Astrocyte of the spinal cord (primary cell): ENCODE measurements around the gene COA1.

ENCODE experiments used
- DNase-seq: peaks from one replicate; pipeline ENCODE4 v3.0.0; 2011; ENCODE audit warnings: low read depth, low spot score
- H3K4me3 ChIP-seq: 2 replicates; pipeline ENCODE4 v1.5.1; 2011; ENCODE audit warnings: low read depth, mild to moderate bottlenecking, low read length, moderate library complexity
- CTCF ChIP-seq: IDR thresholded peaks from 2 replicates; pipeline ENCODE4 v1.5.1; 2012; ENCODE audit warnings: low read depth, mild to moderate bottlenecking, low read length, inconsistent platforms
- in situ Hi-C: cut with HindIII; loops from 2 replicates; pipeline ENCODE4 v1.10.0; 2017; ENCODE audit warnings: low sequenced_read_pairs

Gene COA1

GRCh38 chr7:43763183-43763582 is 33.9 kb upstream of the COA1 start:
- in situ Hi-C loops, result no loop called here
- no peak for TF ChIP-seq CTCF
- H3K4me3 ChIP-seq, result no peak overlapping the region
- no peak for DNase-seq

GRCh38 chr7:43761938-43762692 is 32.8 kb upstream of the COA1 start:
- no peak overlapping the region for H3K4me3 ChIP-seq
- DNase-seq, result no peak
- in situ Hi-C loops, result no loop called here
- no peak for TF ChIP-seq CTCF

GRCh38 chr7:43761382-43761781 is 32.1 kb upstream of the COA1 start:
- no peak for TF ChIP-seq CTCF
- in situ Hi-C loops, result no loop called here
- no peak overlapping the region for H3K4me3 ChIP-seq
- no peak for DNase-seq

GRCh38 chr7:43760861-43761260 is 31.5 kb upstream of the COA1 start:
- in situ Hi-C loops, result no loop called here
- TF ChIP-seq CTCF, result no peak
- DNase-seq, result no peak
- H3K4me3 ChIP-seq, result no peak overlapping the region

GRCh38 chr7:43758822-43759683 is 29.7 kb upstream of the COA1 start:
- no peak for TF ChIP-seq CTCF
- in situ Hi-C loops, result no loop called here
- DNase-seq, result peak; percentile 38
- H3K4me3 ChIP-seq, result peak overlapping the region; percentile 44

- peak; percentile 23 for DNase-seq
- peak within 1 kb of the TSS; percentile 44 for H3K4me3 ChIP-seq
- TF ChIP-seq CTCF, result no peak
- in situ Hi-C loops, result no loop called here
Observed at GRCh38 chr7:43758029-43758821, 28.9 kb upstream of the COA1 start, which contains the start of gene BLVRA. Gene BLVRA, plus strand, starts transcription at chr7:43758680. Its CDS starts 12,479 bp downstream, at chr7:43771159.
